CD4-positive, alpha-beta T cell treated with Interferon gamma for 1 hour (primary cell): ENCODE results near the gene CD1B.
"Not testable (repeated sequence)": the region's sequence is repeated elsewhere in the genome, so short reads cannot be mapped to it uniquely, and the experiment has no call there.

Experiments used
- DNase-seq: peaks from one replicate; pipeline ENCODE4 v3.0.0-alpha.2; 2020

CD1B gene

DNA sequence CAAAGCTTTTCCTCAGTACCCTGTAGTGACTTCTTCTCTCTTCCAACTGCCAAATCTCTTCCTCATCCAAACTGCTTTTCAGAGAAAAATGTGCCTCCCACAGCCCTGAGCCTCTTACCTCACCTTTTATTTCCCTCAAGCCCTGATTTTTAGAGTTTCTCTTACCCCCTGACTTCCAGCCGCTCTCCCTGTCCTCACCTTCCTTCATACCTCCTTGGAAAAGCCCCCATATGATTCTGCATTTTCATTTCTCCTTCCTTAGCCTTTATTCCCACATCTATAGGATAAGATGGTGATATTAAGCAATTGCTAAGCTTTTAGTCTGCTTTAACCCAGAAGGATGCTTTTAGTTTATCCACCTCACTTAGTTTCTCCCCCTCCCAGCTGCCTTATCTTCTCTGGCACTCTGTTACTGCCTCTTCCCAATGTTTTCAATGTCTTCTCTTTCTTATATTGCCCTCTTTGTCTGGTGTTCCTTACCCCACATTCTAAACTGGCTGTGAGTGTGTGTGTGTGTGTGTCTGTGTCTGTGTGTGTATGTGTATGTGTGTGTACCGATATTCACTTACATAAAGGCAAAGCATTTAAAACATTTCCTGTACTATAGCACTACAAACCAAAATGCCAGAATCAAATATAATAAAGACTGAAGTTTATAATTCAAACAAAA, at the start of gene CD1B:
CD1B (minus strand) TSS at position 51 of the 670 bp plus-strand sequence. CDS start 108 bp downstream, outside the sequence.
- no peak for DNase-seq

DNA sequence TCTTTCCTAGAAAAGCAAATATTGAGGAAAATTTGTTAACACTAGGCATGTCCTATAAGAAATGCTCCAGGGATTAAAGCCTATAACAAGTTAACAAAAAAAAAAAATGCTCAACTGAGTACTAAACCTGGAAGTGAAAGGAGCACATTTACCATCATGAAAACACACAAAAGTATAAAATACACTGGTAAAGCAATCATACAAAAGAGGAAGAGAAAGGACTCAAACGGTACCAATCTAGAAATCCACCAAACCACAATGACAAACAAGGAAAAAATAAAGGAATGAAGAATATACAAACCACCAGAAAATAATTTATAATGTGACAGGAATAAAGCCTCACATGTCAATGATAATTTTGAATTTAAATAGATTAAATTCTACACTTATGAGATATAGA, 43.5 kb upstream of the CD1B start:
- no peak for DNase-seq

DNA sequence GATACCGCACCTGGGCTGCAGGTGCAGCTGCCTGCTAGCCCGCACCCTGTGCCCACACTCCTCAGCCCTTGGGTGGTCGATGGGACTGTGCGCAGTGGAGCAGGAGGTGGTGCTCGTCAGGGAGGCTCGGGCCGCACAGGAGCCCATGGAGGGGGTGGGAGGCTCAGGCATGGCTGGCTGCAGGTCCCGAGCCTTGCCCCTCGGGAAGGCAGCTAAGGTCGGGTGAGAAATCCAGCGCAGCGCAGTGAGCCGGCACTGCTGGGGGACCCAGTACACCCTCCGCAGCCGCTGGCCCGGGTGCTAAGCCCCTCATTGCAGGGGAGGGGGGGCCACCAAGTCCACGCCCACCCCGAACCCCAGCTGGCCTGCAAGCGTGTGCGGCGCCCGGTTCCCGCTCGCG, 42.8 kb upstream of the CD1B start:
- not testable (repeated sequence) for DNase-seq

- DNase-seq: no peak
Observed at GRCh38 chr1:158371188-158371953, 40.0 kb upstream of the CD1B start.

DNA sequence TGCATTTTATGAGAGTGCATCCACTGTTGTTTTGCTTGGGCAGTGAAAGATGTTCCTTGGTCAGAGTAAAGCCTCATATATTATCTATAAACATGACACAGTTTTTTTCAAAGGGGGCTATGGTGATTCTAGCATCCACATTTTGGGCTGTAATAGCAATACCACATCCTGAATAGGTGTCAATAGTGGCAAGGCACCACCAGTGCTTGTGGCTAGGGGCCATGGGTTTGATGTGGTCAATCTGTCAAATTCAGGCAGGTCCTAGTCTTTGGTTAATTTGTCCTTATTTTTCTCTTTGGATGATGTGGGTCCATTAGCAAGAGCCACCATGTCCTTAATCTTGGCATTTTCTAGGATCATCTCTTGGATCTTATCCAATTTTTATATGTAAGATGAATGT, 35.5 kb upstream of the CD1B start:
- DNase-seq: no peak

- no peak for DNase-seq
Observed at GRCh38 chr1:158362941-158363340, 31.6 kb upstream of the CD1B start.

DNA sequence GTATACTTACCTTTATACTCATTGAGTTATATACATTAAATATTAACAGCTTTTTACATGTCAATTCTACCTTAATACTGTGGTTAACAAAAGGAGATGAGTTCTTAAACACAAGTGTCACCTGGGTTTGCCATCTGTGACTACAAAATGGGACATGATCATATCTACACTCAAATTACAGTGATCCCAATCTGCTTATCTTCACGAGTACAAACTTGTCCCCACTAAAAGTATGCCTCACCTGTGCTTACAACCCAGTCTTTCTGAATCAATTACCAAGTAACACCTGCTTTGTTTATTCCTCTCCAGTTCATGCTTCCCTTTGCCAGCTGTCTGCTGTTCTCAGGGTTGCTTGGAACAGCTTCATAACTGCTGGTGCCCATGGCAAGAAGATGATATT, 31.2 kb upstream of the CD1B start:
- no peak for DNase-seq

DNA sequence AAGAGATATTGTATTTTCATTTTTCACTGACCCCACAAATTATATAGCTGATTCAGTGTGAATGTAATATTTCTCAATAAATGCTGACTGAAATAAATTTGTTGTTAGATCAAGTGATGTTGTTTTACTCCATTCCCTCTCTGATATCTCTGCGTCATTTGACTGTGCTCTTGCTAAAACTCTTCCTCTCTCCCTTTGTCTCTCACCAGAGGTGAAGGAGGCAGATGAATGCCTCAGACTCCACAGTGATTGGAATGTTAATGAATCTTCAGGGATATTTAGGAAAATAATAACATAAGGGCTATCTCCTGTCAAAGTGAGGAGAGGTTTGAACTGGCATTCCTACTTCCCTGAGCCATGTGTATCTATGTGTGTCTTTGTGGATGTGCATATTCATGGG, 26.1 kb upstream of the CD1B start:
- DNase-seq: no peak

DNA sequence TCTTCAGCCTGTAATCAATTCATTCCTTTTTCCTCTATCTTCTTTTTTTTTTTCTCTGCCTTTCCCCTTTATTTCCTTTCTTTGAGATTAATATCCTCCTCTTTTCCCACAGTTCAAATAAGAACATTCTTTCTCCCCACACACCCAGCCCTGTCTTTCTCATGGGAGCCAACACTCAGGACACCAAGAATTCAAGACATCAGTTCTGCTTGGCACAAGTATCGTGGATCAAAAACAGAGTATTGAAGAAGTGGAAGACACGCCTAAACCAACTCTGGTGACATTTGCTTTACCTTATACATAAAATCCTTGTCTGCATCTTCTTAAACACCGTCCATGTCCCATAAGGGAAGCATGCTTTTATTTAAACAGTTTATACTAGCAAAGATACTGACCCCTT, 25.3 kb upstream of the CD1B start:
- no peak for DNase-seq

- no peak for DNase-seq
Observed at GRCh38 chr1:158355773-158356285, 24.5 kb upstream of the CD1B start.

DNA sequence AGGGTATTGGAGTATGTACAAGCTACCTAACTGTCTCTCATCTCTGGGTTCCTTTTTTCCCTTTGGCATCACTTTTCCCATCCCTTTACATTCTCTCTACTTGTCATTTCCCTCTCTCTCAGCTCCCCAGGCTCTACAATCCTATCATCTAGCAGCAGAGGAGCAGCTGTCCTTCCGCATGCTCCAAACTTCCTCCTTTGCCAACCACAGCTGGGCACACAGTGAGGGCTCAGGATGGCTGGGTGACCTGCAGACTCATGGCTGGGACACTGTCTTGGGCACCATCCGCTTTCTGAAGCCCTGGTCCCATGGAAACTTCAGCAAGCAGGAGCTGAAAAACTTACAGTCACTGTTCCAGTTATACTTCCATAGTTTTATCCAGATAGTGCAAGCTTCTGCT, 22.9 kb upstream of the CD1B start:
- peak; percentile 7 for DNase-seq

GRCh38 chr1:158353303-158354075, 22.2 kb upstream of the CD1B start, which contains the start of gene CD1E:
CD1E (plus strand) TSS chr1:158353894; CDS start chr1:158353989, 95 bp downstream.
- DNase-seq: no peak

- DNase-seq: not testable (repeated sequence)
Observed at GRCh38 chr1:158348946-158349345, 17.6 kb upstream of the CD1B start.

GRCh38 chr1:158336413-158336812, 5.1 kb upstream of the CD1B start:
- not testable (repeated sequence) for DNase-seq

DNA sequence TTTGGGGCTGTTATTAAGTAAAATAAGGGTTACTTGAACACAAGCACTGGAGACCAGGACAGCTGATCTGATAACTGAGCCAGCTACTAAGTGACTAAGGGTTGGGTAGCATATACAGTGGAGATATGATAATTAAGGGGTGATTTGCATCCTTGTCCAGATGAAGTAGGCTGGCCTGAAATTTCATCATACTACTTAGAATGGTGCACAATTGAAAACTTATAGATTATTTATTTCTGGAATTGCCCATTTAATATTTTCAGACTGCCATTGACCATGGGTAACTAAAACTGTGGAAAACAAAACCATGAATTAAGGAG, 3.8 kb upstream of the CD1B start:
- DNase-seq: no peak

DNA sequence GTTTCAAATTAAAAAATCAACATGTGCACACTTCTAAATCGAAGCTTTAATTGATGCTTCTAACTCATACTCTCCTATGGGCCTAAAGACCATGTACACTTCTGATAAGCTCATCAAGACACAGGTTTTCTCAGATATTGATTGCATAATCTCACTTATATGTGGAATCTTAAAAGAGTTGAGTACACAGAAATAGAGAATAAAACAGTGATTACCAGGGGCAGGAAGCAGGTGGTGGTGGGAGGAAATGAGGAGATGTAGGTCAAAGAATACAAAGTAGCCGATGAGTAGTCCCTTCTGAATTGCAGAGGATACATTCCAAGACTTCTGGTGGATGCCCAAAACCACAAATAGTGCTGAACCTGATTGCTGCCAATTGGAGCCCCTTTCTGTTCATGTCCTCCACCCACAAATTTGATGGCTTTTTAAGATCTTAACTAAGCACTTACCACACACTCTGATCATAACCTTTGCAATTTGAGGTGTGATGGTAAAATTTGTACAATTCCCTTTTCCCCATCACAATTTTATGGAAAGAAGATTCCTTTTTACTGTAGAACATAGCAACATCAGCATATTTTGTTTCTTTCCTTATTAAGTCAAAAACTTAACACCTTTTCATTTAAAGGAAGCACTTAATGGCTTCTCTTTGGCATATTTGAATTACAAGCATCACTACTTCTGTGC, 3.3 kb upstream of the CD1B start:
- DNase-seq: no peak

DNA sequence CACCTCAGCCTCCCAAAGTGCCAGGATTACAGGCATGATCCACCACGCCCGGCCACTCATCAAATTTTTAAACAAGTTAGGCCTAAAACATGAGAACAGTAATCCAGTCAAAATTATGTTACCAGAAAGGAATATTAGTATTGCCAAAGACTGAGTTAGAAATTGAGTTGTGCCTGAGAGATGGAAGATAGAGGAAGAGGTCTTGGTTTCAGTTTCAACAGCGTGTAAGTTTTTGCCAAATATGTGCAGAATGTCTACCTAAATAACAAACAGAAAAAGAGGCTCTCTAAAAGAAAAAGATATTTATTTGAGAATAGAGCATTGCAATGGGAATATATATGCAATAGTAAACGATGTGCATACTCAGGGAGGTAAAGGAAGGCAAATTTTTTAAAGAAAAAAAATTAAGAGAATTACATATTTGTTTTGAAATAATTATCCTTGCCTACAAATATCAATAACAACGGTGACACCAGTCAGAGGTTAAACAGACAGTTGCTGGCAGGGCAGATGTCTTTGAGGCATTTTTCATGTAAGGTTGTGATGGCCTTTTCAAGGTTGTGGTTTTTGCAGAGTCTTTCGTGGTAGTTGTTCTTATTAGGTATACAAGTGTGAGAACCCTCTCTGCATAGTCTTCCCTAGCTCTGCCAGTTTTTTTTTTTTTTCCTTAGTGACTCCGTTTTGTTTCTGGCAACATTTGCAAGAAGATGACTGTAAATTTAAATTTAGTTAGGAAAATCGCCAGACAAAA, 2.2 kb upstream of the CD1B start:
- no peak for DNase-seq

GRCh38 chr1:158331106-158331425, 265 bp downstream of the CD1B start:
- no peak for DNase-seq

DNA sequence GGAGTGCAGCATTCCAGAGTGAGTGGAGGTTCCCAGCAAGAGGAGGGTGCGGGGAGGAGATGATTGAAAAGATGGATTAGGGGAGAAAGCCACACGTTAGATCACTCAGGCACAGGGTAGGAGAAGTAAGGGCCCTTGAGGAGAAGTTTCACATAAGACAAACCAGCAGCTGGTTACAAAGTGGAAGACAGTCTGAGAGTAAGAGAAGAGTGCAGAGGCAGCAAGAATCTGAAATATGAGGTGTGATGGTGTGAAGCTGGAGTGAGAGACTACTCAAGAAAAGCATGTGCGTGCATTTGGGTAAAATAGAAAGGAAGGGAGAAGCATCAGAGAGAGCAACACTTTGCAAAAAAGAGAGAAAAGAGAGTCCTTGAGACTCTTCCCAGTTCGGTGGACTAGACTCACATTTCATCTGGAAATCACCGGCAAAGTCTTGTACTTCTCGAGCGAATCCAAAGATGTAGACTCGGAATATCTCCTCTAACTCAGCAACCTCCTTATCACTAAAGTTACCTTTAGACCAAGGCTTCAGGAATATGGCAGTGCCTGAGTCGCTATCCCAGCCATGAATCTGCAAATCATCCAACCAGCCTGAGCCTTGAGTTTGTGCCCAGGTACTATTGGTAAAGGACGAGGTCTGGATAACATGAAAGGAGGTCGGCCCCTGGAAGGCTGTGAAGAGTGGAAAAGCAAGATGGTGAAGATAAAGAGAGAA, 783 bp downstream of the CD1B start:
- DNase-seq: no peak

GRCh38 chr1:158329733-158330132, 1.6 kb downstream of the CD1B start:
- DNase-seq: peak; percentile 11

GRCh38 chr1:158329300-158329699, 2.0 kb downstream of the CD1B start:
- DNase-seq: no peak

GRCh38 chr1:158328426-158328825, 2.9 kb downstream of the CD1B start:
- no peak for DNase-seq
